Effector CD8-positive, alpha-beta T cell (primary cell): ENCODE measurements around the gene HPGD.
"Not testable (repeated sequence)": the region's sequence is repeated elsewhere in the genome, so short reads cannot be mapped to it uniquely, and the experiment has no call there.

Source experiments
- DNase-seq: peaks from one replicate; lab custom pipeline; 2025; lab: John Stamatoyannopoulos, UW

The HPGD gene

DNA sequence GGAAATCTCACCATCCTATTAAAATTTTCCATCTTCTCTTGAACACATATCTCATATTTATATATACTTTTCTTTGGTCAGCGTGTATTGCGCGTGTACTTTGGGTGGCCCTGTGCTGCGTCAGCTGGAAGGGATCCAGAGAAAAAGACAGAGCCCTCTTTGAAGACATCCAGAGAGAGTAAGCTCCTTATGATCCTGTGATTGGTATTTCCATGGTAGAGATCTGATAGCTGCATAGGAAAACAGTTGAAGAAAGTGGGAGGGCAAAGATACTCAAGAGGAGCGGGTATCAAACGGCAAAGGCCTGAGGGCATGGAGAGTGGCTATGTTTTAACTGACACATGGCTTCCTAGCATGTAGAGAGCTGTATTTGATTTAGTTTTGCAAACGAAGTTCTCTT, 4.4 kb upstream of the HPGD start:
- no peak for DNase-seq

GRCh38 chr4:174524242-174524641, 2.0 kb upstream of the HPGD start:
- no peak for DNase-seq

DNA sequence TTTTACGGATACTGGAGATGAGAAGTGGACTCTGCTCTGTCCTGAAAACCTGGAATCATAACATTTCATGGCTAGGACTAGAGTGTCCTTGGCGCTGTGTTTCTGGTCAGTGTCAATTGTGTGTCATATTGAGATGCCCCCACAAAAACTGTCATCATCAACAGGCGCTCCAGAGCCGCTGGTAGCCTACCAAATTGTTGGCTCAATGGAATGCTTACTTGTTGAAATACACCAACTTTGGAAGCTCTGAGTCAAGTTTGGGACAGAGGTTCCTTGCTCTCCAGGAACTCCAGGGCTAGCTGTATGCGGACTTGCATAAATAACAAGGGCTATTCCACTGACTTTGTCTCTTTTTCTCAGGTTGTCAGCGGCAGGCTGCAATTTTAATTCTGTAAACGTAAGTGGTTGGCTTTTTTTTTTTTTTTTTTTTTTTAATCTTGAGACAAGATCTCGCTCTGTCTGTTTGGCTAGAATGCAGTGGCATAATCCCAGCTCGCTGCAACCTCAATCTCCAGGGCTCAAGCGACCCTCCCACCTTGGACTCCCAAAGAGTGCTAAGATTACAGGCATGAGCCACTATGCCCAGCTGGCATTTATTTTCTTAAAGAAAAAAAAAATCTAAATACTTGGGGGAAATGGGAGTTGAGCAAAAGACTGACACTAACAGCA, 871 bp upstream of the HPGD start:
- no peak for DNase-seq

- DNase-seq, result no peak
These were observed 497 bp downstream of the HPGD start for GRCh38 chr4:174521800-174522182.

- DNase-seq, result no peak
These were observed 1.6 kb downstream of the HPGD start for GRCh38 chr4:174520660-174521059.

GRCh38 chr4:174517502-174518445, 4.5 kb downstream of the HPGD start:
- DNase-seq, result no peak

GRCh38 chr4:174516794-174517193, 5.5 kb downstream of the HPGD start:
- no peak for DNase-seq

DNA sequence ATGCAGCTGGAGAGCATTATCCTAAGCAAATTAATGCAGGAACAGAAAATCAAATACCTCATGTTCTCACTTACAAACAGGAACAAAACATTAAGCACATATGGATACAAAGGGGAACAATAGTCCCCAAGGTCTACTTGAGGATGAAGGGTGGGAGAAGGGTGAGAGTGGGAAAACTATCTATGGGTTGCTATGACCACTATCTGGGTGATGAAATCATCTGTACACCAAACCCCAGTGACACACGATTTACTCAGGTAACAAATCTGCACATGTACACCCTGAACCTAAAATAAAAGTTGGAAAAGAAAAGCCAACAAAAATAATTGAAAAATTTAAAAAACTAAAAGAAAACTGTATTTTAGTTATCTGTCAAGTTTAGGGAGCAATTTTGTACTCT, 5.9 kb downstream of the HPGD start:
- DNase-seq, result no peak

- DNase-seq, result no peak
These were observed 9.5 kb downstream of the HPGD start for GRCh38 chr4:174512745-174513144.

GRCh38 chr4:174505892-174506291, 16.4 kb downstream of the HPGD start:
- DNase-seq, result no peak

- DNase-seq, result no peak
These were observed 17.3 kb downstream of the HPGD start for GRCh38 chr4:174505007-174505406.

DNA sequence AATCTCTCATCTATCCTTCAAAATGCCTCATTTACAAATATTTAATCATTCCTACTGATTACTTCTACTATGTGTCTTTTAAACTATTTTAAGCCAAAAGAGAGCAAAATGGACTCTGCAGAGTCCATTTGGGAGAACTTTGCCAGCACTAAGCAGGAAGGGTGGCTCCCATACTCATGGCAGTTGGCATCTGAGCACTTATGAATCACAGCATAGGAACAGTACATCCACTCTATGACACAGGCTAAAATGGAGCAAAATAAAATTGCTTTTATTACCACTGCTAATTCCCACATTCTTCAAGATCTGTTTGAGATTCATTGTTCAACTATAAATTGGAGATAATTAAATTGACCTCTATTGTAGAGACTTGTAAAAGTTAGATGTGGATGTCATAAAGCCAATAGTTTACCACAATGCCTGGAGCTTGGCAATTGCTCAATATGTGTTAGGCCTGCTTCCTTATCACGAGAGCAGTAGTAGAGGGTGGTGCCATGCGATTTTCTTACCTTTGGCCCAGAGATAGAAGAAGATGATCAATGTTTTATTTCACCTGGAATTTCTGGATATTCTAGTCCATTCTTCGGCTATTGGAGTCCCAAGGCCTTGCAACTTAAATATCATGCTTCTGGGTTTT, 19.1 kb downstream of the HPGD start:
- no peak for DNase-seq

- no peak for DNase-seq
These were observed 25.5 kb downstream of the HPGD start for GRCh38 chr4:174496631-174497432.

DNA sequence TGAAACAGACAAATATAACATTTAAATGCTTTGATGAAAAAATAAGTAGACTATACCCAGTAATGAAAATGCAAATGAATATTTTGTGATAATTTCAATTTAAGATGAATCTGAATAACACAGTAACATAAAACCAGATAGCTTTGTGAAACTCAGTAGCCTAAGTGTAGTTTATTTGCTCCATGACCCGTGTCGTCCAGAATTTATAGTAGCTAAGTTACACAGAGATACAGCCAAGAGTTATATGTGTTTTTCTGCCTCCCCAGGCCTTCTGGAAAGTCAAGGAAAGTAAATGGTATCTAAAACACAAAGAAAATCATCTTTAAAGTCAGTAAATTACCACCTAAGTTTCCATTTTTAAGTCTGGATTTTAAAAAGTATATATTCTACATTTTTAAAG, 26.7 kb downstream of the HPGD start:
- DNase-seq, result no peak

DNA sequence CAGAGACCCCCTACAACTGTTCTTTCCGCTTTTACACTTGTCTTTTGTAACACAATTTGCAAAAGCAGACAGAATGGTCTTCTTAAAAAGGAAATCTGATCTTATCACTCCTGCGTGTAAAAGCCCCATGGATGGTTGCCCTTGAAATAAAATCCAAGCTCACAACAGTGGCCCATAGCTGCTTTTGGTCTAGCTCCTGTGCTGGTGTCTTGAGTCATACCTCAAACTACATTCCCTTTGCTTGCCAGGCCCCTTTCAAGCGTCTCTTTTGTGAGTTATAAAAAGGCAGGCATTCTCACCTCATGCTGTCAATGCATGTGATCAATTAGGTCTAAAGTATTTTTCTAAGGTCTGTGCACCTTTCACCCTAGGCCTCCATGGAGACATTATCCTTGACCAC, 27.6 kb downstream of the HPGD start:
- DNase-seq, result no peak

- no peak for DNase-seq
These were observed 28.1 kb downstream of the HPGD start for GRCh38 chr4:174494146-174494545.

DNA sequence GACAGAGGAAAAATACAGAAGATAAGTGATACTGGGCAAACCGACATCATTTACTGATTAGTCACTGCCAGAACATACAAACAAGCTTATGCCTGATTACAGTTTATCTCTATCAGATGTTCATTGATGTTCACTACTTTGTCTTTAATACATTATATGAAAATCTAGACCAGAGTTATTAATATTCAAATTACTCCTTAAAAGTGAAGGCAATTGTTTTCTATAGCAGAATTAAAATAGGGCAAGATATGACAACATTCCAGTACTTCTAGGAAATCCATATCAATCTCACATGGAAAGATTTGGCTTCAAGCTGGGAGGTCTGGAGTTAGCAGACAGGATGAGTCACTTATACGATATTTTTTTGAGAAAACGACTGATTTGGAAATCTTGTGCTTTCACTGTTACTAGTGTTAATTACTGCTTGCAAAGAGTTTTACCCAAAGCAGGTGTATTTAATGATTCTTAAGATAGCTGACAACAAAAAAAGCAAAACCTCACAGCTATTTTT, 31.8 kb downstream of the HPGD start:
- DNase-seq, result no peak

DNA sequence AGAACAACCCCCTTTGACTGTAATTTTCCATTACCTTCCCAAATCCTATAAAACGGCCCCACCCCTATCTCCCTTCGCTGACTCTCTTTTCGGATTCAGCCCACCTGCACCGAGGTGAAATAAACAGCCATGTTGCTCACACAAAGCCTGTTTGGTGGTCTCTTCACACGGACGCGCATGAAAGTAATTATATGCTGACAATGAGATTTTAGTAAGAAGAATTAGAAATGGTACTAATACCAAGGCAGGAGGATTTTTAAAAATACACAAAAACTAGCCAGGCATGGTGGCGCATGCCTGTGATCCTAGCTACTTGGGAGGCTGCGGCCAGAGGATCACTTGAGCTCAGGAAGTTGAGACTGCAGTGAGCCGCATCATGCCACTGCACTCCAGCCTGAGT, 33.9 kb downstream of the HPGD start:
- not testable (repeated sequence) for DNase-seq

DNA sequence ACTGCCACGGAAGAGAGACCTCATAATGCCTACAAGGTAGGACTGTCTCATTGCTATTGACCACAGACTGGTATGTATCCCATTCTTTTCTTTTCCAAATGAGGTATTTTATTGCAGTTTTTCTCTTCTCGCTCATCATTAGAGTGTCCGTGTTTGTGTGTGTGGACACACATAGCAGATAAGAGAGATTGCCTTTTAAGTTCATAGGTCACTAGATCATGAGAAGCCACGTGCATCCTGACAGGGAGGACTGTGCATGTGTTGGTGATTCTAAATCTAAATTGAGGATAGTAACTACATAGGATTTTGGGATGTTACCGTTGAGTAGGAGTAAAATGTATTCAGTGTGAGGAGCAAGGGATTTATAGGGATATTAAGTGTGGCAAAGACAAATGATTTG, 37.3 kb downstream of the HPGD start:
- no peak for DNase-seq

GRCh38 chr4:174483792-174484191, 38.5 kb downstream of the HPGD start:
- DNase-seq, result no peak

- DNase-seq, result no peak
These were observed 43.1 kb downstream of the HPGD start for GRCh38 chr4:174479140-174479539.

- no peak for DNase-seq
These were observed 46.8 kb downstream of the HPGD start for GRCh38 chr4:174475528-174475927.
